H1 (cell line): ENCODE results near the gene ZBTB16. TPM values are rescaled to one million over a fixed set of nuclear protein-coding genes. Genes with fewer than 3 reads are reported as not detected.

ENCODE experiments used
- CTCF ChIA-PET: fragments of 300-600 bp; sonication (Branson Sonifier 250); formaldehyde crosslinking; loops from one replicate; lab custom pipeline; 2021; ENCODE audit not compliant: partially characterized antibody; lab: Charles Lee
- POLR2A ChIA-PET: fragments of 300-600 bp; sonication (Branson Sonifier 250); formaldehyde crosslinking; loops from one replicate; lab custom pipeline; 2021; ENCODE audit warnings: inconsistent platforms; ENCODE audit not compliant: partially characterized antibody; lab: Charles Lee
- DNase-seq, 2 experiments: peaks; one replicate each; pipeline versions ENCODE4 v3.0.0 to v3.0.0-alpha.2; 2010 to 2022; ENCODE audit warnings: low spot score in 2 of 2, low read depth in 1 of 2, mixed read lengths in 1 of 2
- FAIRE-seq: peaks from 2 replicates; lab custom pipeline; 2011; peaks lifted over from hg19 to GRCh38; lab: Jason Lieb, UNC
- H2AFZ ChIP-seq: 2 replicates; pipeline ENCODE4 v1.8.1; 2012; ENCODE audit warnings: low read length, inconsistent platforms
- H2AK5ac ChIP-seq: 2 replicates; pipeline ENCODE4 v1.6.1; 2013; ENCODE audit warnings: low read depth, low read length
- H2BK120ac ChIP-seq: replicated peaks from 2 replicates; pipeline ENCODE3; 2013; ENCODE audit warnings: low read depth, low read length, inconsistent platforms
- H2BK12ac ChIP-seq: 2 replicates; pipeline ENCODE4 v1.6.1; 2013; ENCODE audit warnings: low read depth, low read length
- H2BK15ac ChIP-seq: 2 replicates; pipeline ENCODE4 v1.6.1; 2013; ENCODE audit warnings: low read length
- H2BK20ac ChIP-seq: 2 replicates; pipeline ENCODE4 v1.6.1; 2013; ENCODE audit warnings: low read length
- H2BK5ac ChIP-seq: 2 replicates; pipeline ENCODE4 v1.6.1; 2013; ENCODE audit warnings: low read depth, low read length
- H3K14ac ChIP-seq: 2 replicates; pipeline ENCODE4 v1.6.1; 2013; ENCODE audit warnings: inconsistent platforms; ENCODE audit not compliant: insufficient read length
- H3K18ac ChIP-seq: 2 replicates; pipeline ENCODE4 v1.6.1; 2013; ENCODE audit warnings: low read length; ENCODE audit errors: extremely low read depth
- H3K23ac ChIP-seq: 2 replicates; pipeline ENCODE4 v1.6.1; 2013; ENCODE audit warnings: inconsistent platforms; ENCODE audit not compliant: insufficient read length
- H3K23me2 ChIP-seq: 2 replicates; pipeline ENCODE4 v1.6.1; 2013; ENCODE audit warnings: low read depth, low read length
- H3K27ac ChIP-seq: 2 replicates; pipeline ENCODE4 v1.6.1; 2011; ENCODE audit warnings: low read depth, low read length, inconsistent platforms
- H3K27me3 ChIP-seq, 4 experiments: replicated peaks in 1 of 4; 1 replicate in 1 of 4; 2 replicates in 3 of 4; pipeline versions ENCODE4 v1.6.1 to v1.8.1; 2011 to 2013; ENCODE audit warnings: low read length in 3 of 4, mild to moderate bottlenecking in 3 of 4, inconsistent platforms in 2 of 4, mixed read lengths in 2 of 4, moderate library complexity in 1 of 4; ENCODE audit not compliant: control insufficient read depth in 3 of 4, insufficient read depth in 3 of 4; ENCODE audit errors: extremely low read depth in 1 of 4
- H3K36me3 ChIP-seq, 4 experiments: 2 replicates each; pipeline versions ENCODE4 v1.6.1 to v1.8.1; 2011 to 2013; ENCODE audit warnings: mild to moderate bottlenecking in 4 of 4, low read length in 3 of 4, moderate library complexity in 2 of 4, control low read depth in 1 of 4, inconsistent platforms in 1 of 4; ENCODE audit not compliant: insufficient read depth in 4 of 4, control insufficient read depth in 2 of 4
- H3K4ac ChIP-seq: replicated peaks from 2 replicates; pipeline ENCODE3; 2013; ENCODE audit warnings: low read length, low read depth, mixed read lengths, inconsistent platforms; ENCODE audit not compliant: insufficient read length
- H3K4me1 ChIP-seq, 4 experiments: replicated peaks in 1 of 4; 1 replicate in 1 of 4; 2 replicates in 3 of 4; pipeline versions ENCODE4 v1.6.1 to v1.8.1; 2011 to 2013; ENCODE audit warnings: low read length in 3 of 4, inconsistent platforms in 2 of 4, mixed read lengths in 1 of 4; ENCODE audit not compliant: insufficient read depth in 4 of 4, control insufficient read depth in 3 of 4
- H3K4me2 ChIP-seq, 2 experiments: 2 replicates each; pipeline versions ENCODE4 v1.6.1 to v1.8.1; 2011 to 2013; ENCODE audit warnings: low read depth in 2 of 2, low read length in 2 of 2, control low read depth in 1 of 2, inconsistent platforms in 1 of 2, mild to moderate bottlenecking in 1 of 2; ENCODE audit not compliant: insufficient read depth in 1 of 2
- H3K4me3 ChIP-seq, 4 experiments: fragments of 200-600, 300-600 bp in 1 of 4; sonication (generic), shearing (Covaris generic), sonication (Bioruptor Twin) in 1 of 4; 2 replicates each; pipeline versions ENCODE4 v1.5.1 to v1.8.1; 2011 to 2016; ENCODE audit warnings: low read length in 4 of 4, low read depth in 3 of 4, control low read depth in 2 of 4, inconsistent platforms in 2 of 4, mild to moderate bottlenecking in 2 of 4, mixed read lengths in 1 of 4, moderate library complexity in 1 of 4; ENCODE audit not compliant: insufficient read depth in 2 of 4; ENCODE audit errors: extremely low read depth in 1 of 4
- H3K56ac ChIP-seq: replicated peaks from 2 replicates; pipeline ENCODE3; 2013; ENCODE audit warnings: low read depth, mild to moderate bottlenecking, mixed read lengths, low read length, inconsistent platforms; ENCODE audit not compliant: insufficient read length
- H3K79me1 ChIP-seq: 2 replicates; pipeline ENCODE4 v1.6.1; 2013; ENCODE audit warnings: low read depth, low read length, control low read depth
- H3K79me2 ChIP-seq, 2 experiments: 2 replicates each; pipeline versions ENCODE4 v1.6.1 to v1.8.1; 2012 to 2013; ENCODE audit warnings: low read length in 2 of 2, mild to moderate bottlenecking in 2 of 2, inconsistent platforms in 1 of 2; ENCODE audit not compliant: insufficient read depth in 2 of 2, control insufficient read depth in 1 of 2
- H3K9ac ChIP-seq, 4 experiments: replicated peaks in 1 of 4; 1 replicate in 1 of 4; 2 replicates in 3 of 4; pipeline versions ENCODE4 v1.6.1 to v1.8.1; 2011 to 2013; ENCODE audit warnings: low read depth in 3 of 4, low read length in 3 of 4, control low read depth in 2 of 4, mild to moderate bottlenecking in 2 of 4, moderate library complexity in 2 of 4, inconsistent platforms in 1 of 4; ENCODE audit errors: extremely low read depth in 1 of 4
- H3K9me3 ChIP-seq, 2 experiments: 2 replicates each; pipeline versions ENCODE4 v1.6.1 to v1.8.1; 2012 to 2013; ENCODE audit warnings: mild to moderate bottlenecking in 2 of 2, moderate library complexity in 2 of 2, control low read depth in 1 of 2, inconsistent platforms in 1 of 2, low read depth in 1 of 2, low read length in 1 of 2, mixed read lengths in 1 of 2; ENCODE audit not compliant: insufficient read depth in 2 of 2
- H4K20me1 ChIP-seq, 2 experiments: replicated peaks in 1 of 2; 2 replicates each; pipeline versions ENCODE3 to v1.8.1; 2011 to 2013; ENCODE audit warnings: inconsistent platforms in 2 of 2, low read length in 2 of 2, mild to moderate bottlenecking in 1 of 2; ENCODE audit not compliant: insufficient read depth in 2 of 2, control insufficient read depth in 1 of 2
- H4K5ac ChIP-seq: 2 replicates; pipeline ENCODE4 v1.6.1; 2013; ENCODE audit warnings: low read length, low read depth, mixed read lengths, inconsistent platforms; ENCODE audit not compliant: insufficient read length
- H4K8ac ChIP-seq: 2 replicates; pipeline ENCODE4 v1.8.0; 2013; ENCODE audit warnings: mild to moderate bottlenecking, moderate library complexity, low read length, inconsistent platforms; ENCODE audit not compliant: insufficient read depth; ENCODE audit errors: extremely low read depth
- H4K91ac ChIP-seq: replicated peaks from 2 replicates; pipeline ENCODE3; 2013; ENCODE audit warnings: low read length, mixed read lengths, inconsistent platforms; ENCODE audit not compliant: insufficient read length
- BRCA1 ChIP-seq: IDR thresholded peaks from 2 replicates; pipeline ENCODE4 v1.6.1; 2012; ENCODE audit warnings: low read depth, low read length, improper control_type of control experiment
- CBX5 ChIP-seq: fragments of 300-800, 300-1000 bp; sonication (generic); IDR thresholded peaks from 2 replicates; pipeline ENCODE4 v1.7.1; 2016; ENCODE audit warnings: antibody characterized with exemption, low read length, low read depth
- CREB1 ChIP-seq: IDR thresholded peaks from 2 replicates; pipeline ENCODE4 v1.6.1; 2012; ENCODE audit warnings: inconsistent platforms
- JUN ChIP-seq: IDR thresholded peaks from 2 replicates; pipeline ENCODE4 v1.6.1; 2011; ENCODE audit warnings: low read depth, mild to moderate bottlenecking, improper control_type of control experiment, low read length
- KDM4A ChIP-seq: IDR thresholded peaks from one replicate; pipeline ENCODE4 v1.7.1; 2012; ENCODE audit warnings: low read depth, mild to moderate bottlenecking, moderate library complexity, low read length, inconsistent platforms; ENCODE audit not compliant: severe bottlenecking
- MAX ChIP-seq: IDR thresholded peaks from 2 replicates; pipeline ENCODE4 v1.6.1; 2012; ENCODE audit warnings: inconsistent platforms
- SIRT6 ChIP-seq: IDR thresholded peaks from one replicate; pipeline ENCODE4 v1.7.1; 2012; ENCODE audit warnings: low read length, inconsistent platforms
- SP4 ChIP-seq: IDR thresholded peaks from 2 replicates; pipeline ENCODE4 v1.6.1; 2012; ENCODE audit warnings: low read length, inconsistent platforms
- SUZ12 ChIP-seq: fragments of 200-600 bp; sonication (generic); IDR thresholded peaks from 2 replicates; pipeline ENCODE4 v1.6.1; 2012; ENCODE audit warnings: mild to moderate bottlenecking, inconsistent platforms, low read length, moderate library complexity, mixed read lengths
- TBP ChIP-seq: IDR thresholded peaks from 2 replicates; pipeline ENCODE4 v1.6.1; 2011; ENCODE audit warnings: low read depth, low read length, improper control_type of control experiment
- USF2 ChIP-seq: IDR thresholded peaks from 2 replicates; pipeline ENCODE4 v1.6.1; 2011; ENCODE audit warnings: low read length, improper control_type of control experiment
- YY1 ChIP-seq: IDR thresholded peaks from 2 replicates; pipeline ENCODE4 v1.6.1; 2011; ENCODE audit warnings: low read depth, mild to moderate bottlenecking, low read length
- WGBS, 2 experiments: shearing (Covaris generic) in 1 of 2; methylation state at CpG; one replicate each; pipeline versions ENCODE4 v1.1.6 to v1.1.7; 2013 to 2015; ENCODE audit warnings: low lambda C conversion rate in 2 of 2, mixed read lengths in 2 of 2, inconsistent platforms in 1 of 2, low coverage in 1 of 2, missing lambda C conversion rate in 1 of 2; ENCODE audit not compliant: insufficient replicate concordance in 2 of 2, insufficient coverage in 1 of 2, insufficient read length in 1 of 2; ENCODE audit errors: extremely low coverage in 1 of 2, missing lambda C conversion rate in 1 of 2; 5-methylcytosine and 5-hydroxymethylcytosine counted together
- polyA plus RNA-seq, 7 experiments: library from polyadenylated mRNA; depleted of rRNA in 3 of 7; stranded (reverse) in 5 of 7; unstranded in 2 of 7; fragments of >200 nt in 5 of 7; fragments of 200-250 nt in 2 of 7; gene quantifications; 1 replicate in 5 of 7; 2 replicates in 1 of 7; 4 replicates in 1 of 7; pipeline versions ENCODE4 v1.2.1 to v1.2.3, GENCODE V29; 2011 to 2013; ENCODE audit warnings: missing spikeins in 2 of 7, mixed read lengths in 2 of 7
- total RNA-seq: library from RNA; stranded (reverse); fragmentation: NEBNext Ultra II Directional; extraction: Animal tissue kit (Norgen Biotek cat#: 25700); gene quantifications from 2 replicates; pipeline ENCODE4 v1.2.1, GENCODE V29; 2021

The ZBTB16 gene
- total and polyA plus RNA-seq, 2 of the 8 experiments (the other 6 are each of a cell fraction or from before 2014, with no cell fraction given): 0.12 to 0.61 TPM

- Histone ChIP-seq H2BK5ac (no peak overlapping the region), H3K79me1 (no peaks in the 10 kb centered on the region), H3K4me1 (peaks cover 0 to 2% (median 0%) of the 10 kb centered on the region in 4 experiments; a peak in 2 of 7 replicates), H4K91ac (no peak overlapping the region), H3K9ac (no peak overlapping the region), H3K18ac (no peak overlapping the region), H2BK120ac (no peak overlapping the region), H3K27me3 (peaks cover 0 to 7% (median 3%) of the 10 kb centered on the region in 4 experiments; a peak in 2 of 7 replicates), H2BK15ac (no peak overlapping the region), H3K79me2 (no peaks in the 10 kb centered on the region), H3K56ac (no peak overlapping the region), H3K4ac (no peak overlapping the region), H4K5ac (no peak overlapping the region), H2AFZ (no peak overlapping the region), H3K23ac (no peak overlapping the region), H4K8ac (no peak overlapping the region), H3K27ac (no peak overlapping the region), H3K23me2 (no peaks in the 10 kb centered on the region; the same call in 1 of the 2 replicates), H3K4me2 (no peak overlapping the region), H3K9me3 (no peaks in the 10 kb centered on the region), H2BK12ac (no peak overlapping the region), H3K36me3 (no peaks in the 10 kb centered on the region), H2AK5ac (no peak overlapping the region), H2BK20ac (no peak overlapping the region), H3K14ac (no peak overlapping the region), H4K20me1 (no peaks in the 10 kb centered on the region), H3K4me3 (no peak overlapping the region)
- ChIA-PET CTCF (interaction anchor here (1.0 to 20.1 kb wide), 4 partner anchors 12 to 44 kb away, joined by 3 to 256 read pairs (median 4); no protein-coding TSS in a partner anchor), POLR2A (no interaction called here)
- WGBS, 2 experiments: 83% methylated on average over 3 of the region's 3 CpGs; no CpG with 5 or more reads in 1 of the 2 experiments
- TF ChIP-seq USF2 (no peak), SUZ12 (no peak), SIRT6 (no peak), YY1 (no peak), CREB1 (no peak), SP4 (no peak), TBP (no peak), BRCA1 (no peak), CBX5 (no peak), KDM4A (no peak), JUN (no peak), MAX (no peak)
- DNase-seq: no peak
- FAIRE-seq: no peak
Measured at GRCh38 chr11:114236829-114237228, 177.3 kb downstream of the ZBTB16 start.
